ENCODE results near the gene ALDH1A2. TPM values are rescaled to one million over a fixed set of nuclear protein-coding genes. Genes with fewer than 3 reads are reported as not detected.
"Not testable (repeated sequence)": the region's sequence is repeated elsewhere in the genome, so short reads cannot be mapped to it uniquely, and the experiment has no call there.

ALDH1A2 gene
- polyA plus RNA-seq (2012; ENCODE audit: low read depth, missing spikeins): 0.06 TPM

GRCh38 chr15:58065445-58066041 is at the start of gene ALDH1A2:
TSS of gene ALDH1A2 (minus strand) at chr15:58065711. CDS start at chr15:58065650, 61 bp downstream.
- DNase-seq (ENCODE audit: insufficient read length, low spot score) (no peak), FAIRE-seq (no peak)

GRCh38 chr15:58114812-58115211 is 49.3 kb upstream of the ALDH1A2 start:
- FAIRE-seq (no peak), DNase-seq (ENCODE audit: insufficient read length, low spot score) (no peak)
- TF ChIP-seq POU2F2 (IDR thresholded peaks at IDR 0.05; ENCODE audit: low read depth, low read length) (no peak), TAF1 (IDR thresholded peaks at IDR 0.05; ENCODE audit: low read depth, low read length) (no peak), POLR2AphosphoS5 (IDR thresholded peaks at IDR 0.05; ENCODE audit: low read depth, low read length) (no peak), PAX5 (IDR thresholded peaks at IDR 0.05; ENCODE audit: insufficient read depth, low read length, severe bottlenecking) (no peak), POLR2A (IDR thresholded peaks at IDR 0.05; ENCODE audit: low read depth, low read length) (no peak), SPI1 (IDR thresholded peaks at IDR 0.05; ENCODE audit: low read depth, low read length) (no peak)

More at GRCh38 chr15:58065445-58066041, at the start of gene ALDH1A2:
- TF ChIP-seq POU2F2 (IDR thresholded peaks at IDR 0.05; ENCODE audit: low read depth, low read length) (no peak), POLR2A (IDR thresholded peaks at IDR 0.05; ENCODE audit: low read depth, low read length) (no peak), POLR2AphosphoS5 (IDR thresholded peaks at IDR 0.05; ENCODE audit: low read depth, low read length) (no peak), SPI1 (IDR thresholded peaks at IDR 0.05; ENCODE audit: low read depth, low read length) (no peak), PAX5 (IDR thresholded peaks at IDR 0.05; ENCODE audit: insufficient read depth, low read length, severe bottlenecking) (no peak), TAF1 (IDR thresholded peaks at IDR 0.05; ENCODE audit: low read depth, low read length) (no peak)

- TF ChIP-seq POU2F2 (IDR thresholded peaks at IDR 0.05; ENCODE audit: low read depth, low read length): no peak
- no peak for TF ChIP-seq SPI1 (IDR thresholded peaks at IDR 0.05; ENCODE audit: low read depth, low read length)
- FAIRE-seq (no peak), DNase-seq (ENCODE audit: insufficient read length, low spot score) (no peak)
These were observed 48.9 kb upstream of the ALDH1A2 start for GRCh38 chr15:58114388-58114787.

GRCh38 chr15:58113358-58113757 is 47.8 kb upstream of the ALDH1A2 start:
- FAIRE-seq; DNase-seq (ENCODE audit: insufficient read length, low spot score): not testable (repeated sequence)

DNA sequence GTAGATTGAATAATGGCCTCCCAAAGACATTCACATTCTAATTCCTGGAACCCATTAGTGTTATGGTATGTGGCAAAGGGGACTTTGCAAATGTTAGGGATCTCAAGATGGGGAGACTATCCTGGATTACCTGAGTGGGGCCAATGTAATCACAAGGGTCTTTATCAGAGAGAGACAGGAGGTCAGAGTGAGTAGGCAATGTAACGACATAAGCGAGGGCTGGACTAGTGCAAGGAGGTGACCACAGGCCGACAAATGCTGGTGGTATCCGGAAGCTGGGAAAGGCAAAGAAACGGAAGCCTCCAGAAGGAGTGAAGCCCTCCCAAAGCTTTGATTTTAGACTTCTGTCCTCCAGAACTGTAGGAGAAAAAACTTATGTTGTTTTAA is 46.2 kb upstream of the ALDH1A2 start:
- TF ChIP-seq TAF1 (IDR thresholded peaks at IDR 0.05; ENCODE audit: low read depth, low read length): no peak
- TF ChIP-seq POLR2A (IDR thresholded peaks at IDR 0.05; ENCODE audit: low read depth, low read length): no peak
- no peak for TF ChIP-seq POU2F2 (IDR thresholded peaks at IDR 0.05; ENCODE audit: low read depth, low read length)
- TF ChIP-seq SPI1 (IDR thresholded peaks at IDR 0.05; ENCODE audit: low read depth, low read length): no peak
- TF ChIP-seq PAX5 (IDR thresholded peaks at IDR 0.05; ENCODE audit: insufficient read depth, low read length, severe bottlenecking): no peak
- no peak for TF ChIP-seq POLR2AphosphoS5 (IDR thresholded peaks at IDR 0.05; ENCODE audit: low read depth, low read length)
- FAIRE-seq (no peak), DNase-seq (ENCODE audit: insufficient read length, low spot score) (no peak)

- FAIRE-seq (no peak), DNase-seq (ENCODE audit: insufficient read length, low spot score) (no peak)
- no peak for TF ChIP-seq TAF1 (IDR thresholded peaks at IDR 0.05; ENCODE audit: low read depth, low read length)
- no peak for TF ChIP-seq SPI1 (IDR thresholded peaks at IDR 0.05; ENCODE audit: low read depth, low read length)
These were observed 45.6 kb upstream of the ALDH1A2 start for GRCh38 chr15:58110999-58111717.

- DNase-seq (ENCODE audit: insufficient read length, low spot score) (no peak), FAIRE-seq (no peak)
- no peak for TF ChIP-seq TAF1 (IDR thresholded peaks at IDR 0.05; ENCODE audit: low read depth, low read length)
These were observed 43.9 kb upstream of the ALDH1A2 start for GRCh38 chr15:58109419-58109818.

GRCh38 chr15:58108117-58108516 is 42.6 kb upstream of the ALDH1A2 start:
- no peak for FAIRE-seq
- no peak for TF ChIP-seq POLR2A (IDR thresholded peaks at IDR 0.05; ENCODE audit: low read depth, low read length)
- no peak for TF ChIP-seq POU2F2 (IDR thresholded peaks at IDR 0.05; ENCODE audit: low read depth, low read length)
- no peak for TF ChIP-seq POLR2AphosphoS5 (IDR thresholded peaks at IDR 0.05; ENCODE audit: low read depth, low read length)
- no peak for TF ChIP-seq TAF1 (IDR thresholded peaks at IDR 0.05; ENCODE audit: low read depth, low read length)
- no peak for TF ChIP-seq SPI1 (IDR thresholded peaks at IDR 0.05; ENCODE audit: low read depth, low read length)
- no peak for TF ChIP-seq PAX5 (IDR thresholded peaks at IDR 0.05; ENCODE audit: insufficient read depth, low read length, severe bottlenecking)
- DNase-seq (ENCODE audit: insufficient read length, low spot score): no peak

GRCh38 chr15:58103482-58103881 is 38.0 kb upstream of the ALDH1A2 start:
- TF ChIP-seq SPI1 (IDR thresholded peaks at IDR 0.05; ENCODE audit: low read depth, low read length): no peak
- TF ChIP-seq PAX5 (IDR thresholded peaks at IDR 0.05; ENCODE audit: insufficient read depth, low read length, severe bottlenecking): no peak
- TF ChIP-seq POLR2AphosphoS5 (IDR thresholded peaks at IDR 0.05; ENCODE audit: low read depth, low read length): no peak
- no peak for TF ChIP-seq POU2F2 (IDR thresholded peaks at IDR 0.05; ENCODE audit: low read depth, low read length)
- no peak for TF ChIP-seq TAF1 (IDR thresholded peaks at IDR 0.05; ENCODE audit: low read depth, low read length)
- no peak for TF ChIP-seq POLR2A (IDR thresholded peaks at IDR 0.05; ENCODE audit: low read depth, low read length)
- DNase-seq (ENCODE audit: insufficient read length, low spot score) (no peak), FAIRE-seq (no peak)

DNA sequence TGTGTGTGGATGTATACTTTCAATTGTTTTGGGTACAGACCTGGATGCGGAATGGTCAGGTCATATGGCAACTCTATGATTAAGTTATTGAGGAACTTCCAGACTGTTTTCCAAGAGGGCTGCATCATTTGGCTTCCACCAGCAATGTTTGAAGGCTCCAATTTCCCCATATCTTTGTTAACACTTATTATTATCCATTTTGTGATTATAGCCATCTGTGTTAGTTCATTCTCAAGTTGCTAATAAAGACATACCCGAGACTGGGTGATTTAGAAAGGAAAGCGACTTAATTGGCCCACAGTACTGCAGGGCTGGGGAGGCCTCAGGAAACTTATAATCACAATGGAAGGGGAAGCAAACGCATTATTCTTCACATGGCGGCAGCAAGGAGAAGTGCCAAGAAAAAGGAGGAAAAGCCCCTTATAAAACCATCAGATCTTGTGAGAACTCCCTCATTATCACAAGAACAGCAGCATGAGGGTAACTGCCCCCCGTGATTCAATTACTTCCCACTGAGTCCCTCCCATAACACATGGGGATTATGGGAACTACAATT is 31.1 kb upstream of the ALDH1A2 start:
- no peak for TF ChIP-seq POLR2AphosphoS5 (IDR thresholded peaks at IDR 0.05; ENCODE audit: low read depth, low read length)
- TF ChIP-seq SPI1 (IDR thresholded peaks at IDR 0.05; ENCODE audit: low read depth, low read length): no peak
- TF ChIP-seq TAF1 (IDR thresholded peaks at IDR 0.05; ENCODE audit: low read depth, low read length): no peak
- TF ChIP-seq PAX5 (IDR thresholded peaks at IDR 0.05; ENCODE audit: insufficient read depth, low read length, severe bottlenecking): no peak
- TF ChIP-seq POU2F2 (IDR thresholded peaks at IDR 0.05; ENCODE audit: low read depth, low read length): no peak
- no peak for TF ChIP-seq POLR2A (IDR thresholded peaks at IDR 0.05; ENCODE audit: low read depth, low read length)
- DNase-seq (ENCODE audit: insufficient read length, low spot score) (no peak), FAIRE-seq (no peak)

Measured in GM12891 (cell line).